Frontal cortex (tissue), 4 donors: ENCODE results near the gene PAQR6. TPM values are rescaled to one million over a fixed set of nuclear protein-coding genes. Genes with fewer than 3 reads are reported as not detected.
"Not testable (repeated sequence)": the region's sequence is repeated elsewhere in the genome, so short reads cannot be mapped to it uniquely, and the experiment has no call there.

Source experiments
- DNase-seq, 2 donors: peaks; one replicate each; pipeline ENCODE4 v3.0.0; 2012; ENCODE audit warnings: low spot score in 2 of 2
- FAIRE-seq: peaks from 2 replicates; lab custom pipeline; 2012; peaks lifted over from hg19 to GRCh38; lab: Jason Lieb, UNC
- total RNA-seq: library from RNA; depleted of rRNA; stranded (reverse); fragments of >200 nt; gene quantifications from one replicate; pipeline ENCODE4 v1.2.3, GENCODE V29; 2014
- donor health status: control.
- donor health status: control.
- donor health status: control.

PAQR6 gene
- total RNA-seq, 1 donor from 2014 or later, result 7.7 TPM

DNA sequence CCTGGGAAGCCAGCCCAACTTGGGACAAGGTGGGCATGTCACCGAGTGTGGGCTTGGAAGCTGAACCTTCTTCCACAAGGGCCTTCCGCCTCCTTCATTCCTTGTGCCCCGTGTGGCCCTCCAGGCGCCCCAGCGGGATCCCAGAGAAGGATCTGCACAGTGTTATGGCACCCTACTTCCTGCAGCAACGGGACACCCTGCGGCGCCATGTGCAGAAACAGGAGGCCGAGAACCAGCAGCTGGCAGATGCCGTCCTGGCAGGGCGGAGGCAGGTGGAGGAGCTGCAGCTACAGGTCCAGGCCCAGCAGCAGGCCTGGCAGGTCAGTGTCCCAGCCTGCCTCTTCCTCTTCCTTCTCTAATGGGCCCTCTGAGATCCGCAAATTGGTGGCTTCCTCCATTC, 11.7 kb downstream of the PAQR6 start:
- DNase-seq (no peak), FAIRE-seq (no peak)

DNA sequence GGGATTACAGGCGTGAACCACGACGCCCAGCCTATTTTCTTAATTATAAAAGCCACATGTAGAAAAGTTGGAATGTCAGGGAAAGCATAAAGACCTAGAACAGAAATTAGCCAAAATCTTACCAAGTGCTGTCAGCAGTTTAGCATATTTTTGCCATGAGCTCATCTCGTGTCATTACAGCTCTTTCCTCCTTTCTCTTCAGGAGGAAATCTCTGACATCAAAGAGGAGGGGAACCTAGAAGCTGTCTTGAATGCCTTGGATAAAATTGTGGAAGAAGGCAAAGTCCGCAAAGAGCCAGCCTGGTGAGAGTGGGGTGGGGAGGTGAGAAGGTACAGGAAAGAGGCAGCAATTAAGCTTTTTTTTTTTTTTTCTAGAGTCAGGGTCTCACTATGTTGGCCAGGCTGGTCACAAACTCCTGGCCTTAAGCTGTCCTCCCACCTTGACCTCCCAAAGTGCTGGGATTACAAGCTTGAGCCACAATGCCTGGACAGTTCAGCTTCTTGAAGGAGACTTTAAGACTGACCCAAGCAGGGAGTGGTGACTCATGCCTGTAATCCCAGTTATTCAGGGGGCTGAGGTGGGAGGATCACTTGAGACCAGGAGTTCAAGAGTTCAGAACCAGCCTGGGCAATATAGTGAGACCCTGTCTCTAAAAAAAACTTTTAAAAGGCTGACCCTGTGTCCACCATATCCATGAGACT, 14.3 kb downstream of the PAQR6 start:
- no peak for DNase-seq
- FAIRE-seq, result no peak

DNA sequence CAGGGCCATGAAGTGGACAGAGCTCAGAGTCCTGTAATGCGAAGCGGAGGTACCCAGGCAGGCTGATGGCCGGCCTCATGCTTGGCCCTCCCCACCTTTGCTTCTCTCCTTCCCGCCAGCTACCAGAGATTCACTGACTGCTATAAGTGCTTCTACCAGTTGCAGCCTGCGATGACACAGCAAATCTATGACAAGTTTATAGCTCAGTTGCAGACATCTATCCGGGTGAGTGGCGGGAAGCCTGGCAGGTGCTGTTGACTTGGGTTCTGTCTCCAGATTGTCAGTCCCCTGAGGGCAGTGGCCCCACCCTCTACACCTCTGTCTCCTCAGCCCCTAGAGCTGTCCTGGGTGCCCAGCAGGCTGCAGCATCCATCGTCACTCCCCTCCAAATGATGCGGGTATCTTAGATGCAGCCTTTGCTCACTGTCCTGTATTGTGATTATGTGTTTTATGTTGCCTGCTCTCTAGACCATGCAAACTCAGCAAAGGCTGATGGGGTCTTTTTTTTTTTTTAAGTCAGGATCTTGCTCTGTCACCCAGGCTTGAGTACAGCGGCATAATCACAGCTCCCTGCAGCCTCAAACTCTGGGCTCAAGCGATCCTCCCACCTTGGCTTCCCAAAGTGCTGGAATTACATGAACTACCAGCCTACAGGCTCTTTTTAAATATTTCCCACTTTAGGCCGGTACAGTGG, 15.5 kb downstream of the PAQR6 start:
- no peak for DNase-seq

DNA sequence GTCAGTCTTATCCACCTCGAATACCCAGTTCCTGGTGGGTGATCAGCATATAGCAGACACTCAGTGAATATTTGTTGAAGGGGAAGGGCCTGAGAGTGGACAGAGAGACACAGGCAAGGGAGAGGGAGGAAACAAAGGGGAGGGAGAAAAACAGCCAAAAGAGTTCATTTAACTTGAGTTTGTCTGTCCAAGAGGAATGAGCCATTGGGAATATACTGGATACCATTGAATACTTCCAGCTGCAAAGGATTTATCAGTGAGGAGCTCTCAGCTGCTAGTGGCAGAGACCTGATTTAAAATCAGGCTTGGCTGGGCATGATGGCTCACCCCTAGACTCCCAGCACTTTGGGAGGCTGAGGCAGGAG, 17.4 kb downstream of the PAQR6 start:
- FAIRE-seq, result no peak

More for the DNA sequence above, 15.5 kb downstream of the PAQR6 start:
- no peak for FAIRE-seq

DNA sequence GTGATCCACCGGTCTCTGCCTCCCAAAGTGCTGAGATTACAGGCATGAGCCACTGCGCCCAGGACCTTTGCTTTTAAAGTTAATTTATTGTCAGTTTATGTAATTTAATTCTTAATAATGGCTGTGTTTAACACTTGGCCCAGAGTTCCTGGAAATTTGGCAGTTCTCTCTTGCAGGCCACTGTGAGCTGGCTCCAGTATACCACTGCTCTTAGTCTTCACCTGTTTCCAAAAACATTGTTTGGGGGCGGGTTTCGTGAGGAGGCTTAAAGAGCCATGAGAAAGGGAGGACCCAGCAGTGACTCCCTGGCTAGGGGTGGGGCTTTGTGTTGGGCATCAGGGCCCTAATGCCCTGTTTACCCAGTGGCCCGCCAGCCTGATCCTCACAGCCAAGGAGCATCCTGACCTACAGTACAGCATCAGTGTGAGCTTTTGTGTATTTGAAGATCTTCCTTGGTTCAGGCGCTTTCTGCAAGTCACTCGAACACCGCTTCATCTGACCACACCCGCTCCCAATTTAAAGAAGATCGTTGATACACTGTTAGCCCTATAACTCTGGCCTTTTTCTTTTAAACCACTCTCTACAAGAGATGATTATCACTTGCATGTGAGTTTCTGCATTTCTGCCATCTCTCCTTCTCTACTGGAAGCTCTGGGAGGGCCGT, 17.9 kb downstream of the PAQR6 start:
- FAIRE-seq (no peak), DNase-seq (no peak)

More for the DNA sequence above, 17.4 kb downstream of the PAQR6 start:
- DNase-seq, result no peak

DNA sequence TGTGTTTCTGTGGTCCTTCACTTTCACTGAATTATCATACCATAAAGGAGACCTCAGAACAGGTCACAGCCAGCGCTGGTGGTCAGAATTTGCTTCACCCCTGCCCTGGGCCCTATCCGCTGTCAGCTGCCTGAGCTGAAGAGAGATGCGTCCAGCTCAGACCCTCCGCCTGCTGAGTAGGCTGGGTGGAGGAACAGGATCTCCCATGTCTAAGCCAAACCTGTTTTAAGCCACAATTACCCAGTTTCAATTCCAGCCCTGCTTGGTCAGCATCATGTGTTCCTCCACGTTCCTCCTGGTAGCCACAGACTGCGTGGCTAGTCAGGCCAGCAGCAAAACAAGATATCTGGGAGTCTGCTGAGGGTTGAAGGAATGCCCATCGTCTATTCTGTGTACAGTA, 19.4 kb downstream of the PAQR6 start:
- FAIRE-seq, result no peak
- DNase-seq, result no peak

DNA sequence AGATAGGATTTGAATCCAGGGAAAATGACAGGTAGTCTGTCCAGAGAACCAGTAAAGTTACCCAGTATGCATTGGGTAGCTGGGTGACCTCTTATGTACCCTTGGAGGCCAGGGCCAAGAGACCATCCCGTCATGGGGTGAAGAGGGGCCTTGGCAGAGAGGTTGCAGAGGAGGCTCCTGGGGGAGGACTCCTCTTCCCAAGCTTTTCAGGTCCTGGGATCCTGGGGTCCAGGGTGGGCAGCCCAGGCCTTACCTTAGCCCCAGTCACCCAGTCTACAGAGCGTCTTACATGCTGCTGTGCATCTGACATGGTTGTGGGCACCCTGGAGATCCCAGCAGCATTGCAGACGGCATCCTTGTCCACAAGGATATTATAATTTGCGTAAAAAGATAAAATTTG, 21.1 kb downstream of the PAQR6 start:
- no peak for DNase-seq
- FAIRE-seq, result no peak

DNA sequence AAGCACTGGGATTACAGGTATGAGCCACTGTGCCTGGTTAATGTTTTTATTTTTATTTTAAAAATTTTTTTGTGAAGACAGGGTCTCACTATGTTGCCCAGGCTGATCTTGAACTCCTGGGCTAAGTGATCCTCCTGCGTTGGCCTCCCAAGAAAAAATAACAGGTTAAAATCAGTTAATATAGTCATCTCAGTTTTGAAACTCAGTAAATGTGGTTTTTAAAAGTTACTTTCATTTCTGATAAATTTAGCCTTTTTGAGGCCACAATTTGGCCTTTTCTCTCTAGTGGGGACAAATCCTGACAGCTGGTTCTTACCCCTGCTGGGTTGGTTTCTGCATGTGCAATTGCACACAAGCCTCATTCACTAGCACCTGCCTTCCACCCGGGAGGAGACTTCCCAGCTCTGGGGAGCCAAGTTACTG, 21.7 kb downstream of the PAQR6 start:
- FAIRE-seq (no peak), DNase-seq (no peak)

DNA sequence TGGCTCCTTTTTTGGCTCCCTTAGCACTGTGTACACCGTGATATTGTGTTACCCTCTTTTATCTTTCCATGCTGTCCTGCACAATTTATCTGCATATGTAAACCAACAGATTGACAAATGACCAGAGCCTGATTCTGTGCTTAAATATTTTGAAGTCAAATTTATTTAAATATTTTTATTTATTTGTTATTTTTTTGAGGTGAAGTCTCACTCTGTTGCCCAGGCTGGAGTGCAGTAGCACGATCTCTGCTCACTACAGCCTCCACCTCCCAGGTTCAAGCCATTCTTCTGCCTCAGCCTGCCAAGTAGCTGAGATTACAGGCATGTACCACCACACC, 22.2 kb downstream of the PAQR6 start:
- no peak for FAIRE-seq

DNA sequence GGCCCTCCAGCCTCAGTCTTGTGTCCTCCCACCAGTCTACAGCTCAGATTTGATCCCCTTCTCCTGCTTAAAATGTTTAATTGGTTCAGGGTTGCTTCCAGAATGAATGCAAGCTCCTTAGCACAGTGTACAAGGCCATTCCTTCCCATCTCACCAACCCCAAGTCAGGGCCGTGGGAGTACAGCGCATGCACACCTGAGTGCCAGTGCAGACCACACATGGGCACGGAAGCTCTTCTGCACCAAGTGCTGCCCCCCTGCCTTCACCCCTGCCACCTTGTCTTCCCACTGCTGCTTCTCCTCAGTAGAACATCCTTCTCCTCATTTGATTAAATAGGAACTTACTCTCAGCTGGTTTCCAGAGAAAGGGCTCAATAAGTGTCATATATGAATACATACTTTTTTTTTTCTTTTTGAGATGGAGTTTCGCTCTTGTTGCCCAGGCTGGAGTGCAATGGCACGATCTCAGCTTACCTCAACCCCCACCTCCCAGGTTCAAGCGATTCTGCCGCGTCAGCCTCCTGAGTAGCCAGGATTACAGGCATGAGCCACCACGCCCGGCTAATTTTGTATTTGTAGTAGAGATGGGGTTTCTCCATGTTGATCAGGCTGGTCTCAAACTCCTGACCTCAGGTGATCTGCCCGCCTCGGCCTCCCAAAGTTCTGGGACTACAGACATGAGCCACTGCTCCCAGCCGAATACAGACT, 25.7 kb downstream of the PAQR6 start:
- FAIRE-seq (no peak), DNase-seq (no peak)

More for the DNA sequence above, 22.2 kb downstream of the PAQR6 start:
- DNase-seq, result no peak

DNA sequence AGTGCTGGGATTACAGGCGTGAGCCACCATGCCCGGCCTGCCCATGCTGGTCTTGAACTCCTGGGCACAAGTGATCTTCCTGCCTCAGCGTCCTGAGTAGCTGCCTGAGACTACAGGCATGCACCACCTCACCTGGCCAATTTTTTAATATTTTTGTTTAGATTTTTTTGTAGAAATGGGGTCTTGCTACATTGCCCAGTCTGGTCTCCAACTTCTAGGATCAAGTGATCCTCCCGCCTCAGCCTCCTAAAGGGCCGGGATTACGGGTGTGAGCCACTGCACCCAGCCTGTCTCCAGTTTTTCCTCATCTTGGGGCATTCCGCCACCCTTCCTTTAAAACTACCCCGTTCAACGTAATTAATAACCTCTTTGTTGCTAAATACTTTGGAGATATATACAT, 27.6 kb downstream of the PAQR6 start:
- DNase-seq (no peak), FAIRE-seq (no peak)

DNA sequence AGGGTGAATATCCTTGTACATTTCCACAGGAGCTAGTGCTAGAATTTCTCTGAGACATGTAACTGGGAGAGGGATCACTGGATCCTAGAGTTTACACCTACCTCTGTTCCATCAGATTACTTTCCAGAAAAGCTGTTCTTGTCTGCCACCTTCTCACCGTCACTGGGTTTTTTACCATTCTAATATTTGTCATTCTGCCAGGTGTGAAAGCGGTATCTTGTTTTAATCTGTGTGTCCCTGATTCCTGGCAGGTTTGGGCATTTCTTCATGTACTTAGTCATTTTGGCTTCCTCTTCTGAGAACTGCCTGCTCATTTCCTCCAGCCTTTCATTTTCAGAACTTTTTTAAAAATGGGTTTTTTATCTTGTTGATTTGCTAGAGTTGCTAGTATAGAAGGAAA, 30.0 kb downstream of the PAQR6 start:
- DNase-seq (no peak), FAIRE-seq (no peak)

DNA sequence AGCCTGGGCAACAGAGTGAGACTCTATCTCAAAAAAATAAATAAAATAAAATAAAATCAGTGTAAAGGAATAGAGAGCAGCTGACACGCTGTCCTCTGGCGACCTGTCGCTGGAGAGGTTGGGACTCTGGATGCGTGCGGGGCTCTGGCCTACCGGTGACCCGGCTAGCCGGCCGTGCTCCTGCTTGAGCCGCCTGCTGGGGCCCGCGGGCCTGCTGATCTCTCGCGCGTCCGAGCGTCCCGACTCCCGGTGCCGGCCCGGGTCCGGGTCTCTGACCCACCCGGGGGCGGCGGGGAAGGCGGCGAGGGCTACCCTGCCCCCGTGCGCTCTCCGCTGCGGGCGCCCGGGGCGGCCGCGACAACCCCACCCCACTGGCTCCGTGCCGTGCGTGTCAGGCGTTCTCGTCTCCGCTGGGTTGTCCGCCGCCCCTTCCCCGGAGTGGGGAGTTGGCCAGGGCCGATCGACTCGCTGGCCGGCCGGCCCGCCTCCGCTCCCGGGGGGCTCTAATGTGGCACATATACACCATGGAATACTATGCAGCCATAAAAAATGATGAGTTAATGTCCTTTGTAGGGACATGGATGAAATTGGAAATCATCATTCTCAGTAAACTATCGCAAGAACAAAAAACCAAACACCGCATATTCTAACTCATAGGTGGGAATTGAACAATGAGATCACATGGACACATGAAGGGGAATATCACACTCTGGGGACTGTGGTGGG, 31.3 kb downstream of the PAQR6 start:
- not testable (repeated sequence) for DNase-seq
- peak; percentile 97 for FAIRE-seq

DNA sequence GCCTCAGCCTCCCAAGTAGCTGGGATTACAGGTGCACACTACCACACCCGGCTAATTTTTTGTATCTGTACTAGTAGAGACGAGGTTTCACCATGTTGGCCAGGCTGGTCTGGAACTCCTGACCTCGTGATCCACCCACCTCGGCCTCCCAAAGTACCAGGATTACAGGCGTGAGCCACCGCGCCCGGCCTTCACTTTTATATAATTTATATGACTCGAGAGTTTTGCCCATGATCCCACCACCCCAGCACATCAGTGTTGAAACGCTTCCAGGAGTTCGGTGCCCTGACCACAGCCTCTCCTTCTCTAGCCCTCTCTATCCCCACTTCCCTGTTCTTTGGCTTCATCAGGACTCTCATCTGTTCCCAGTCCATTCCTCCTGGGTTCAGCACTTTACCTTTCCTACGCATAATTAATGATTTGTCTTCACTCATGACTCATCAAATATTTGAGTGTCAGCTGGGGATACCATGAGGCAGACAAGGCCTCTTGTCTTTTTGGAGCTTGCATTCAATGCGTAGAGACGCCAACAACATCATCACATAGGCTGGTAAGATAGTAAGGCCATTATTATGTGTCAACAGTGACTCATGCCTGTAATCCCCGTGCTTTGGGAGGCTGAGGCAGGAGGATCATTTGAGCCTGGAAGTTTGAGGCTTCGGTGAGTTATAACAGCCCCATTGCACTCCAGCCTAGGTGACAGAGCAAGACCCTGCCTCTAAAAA, 33.7 kb downstream of the PAQR6 start:
- FAIRE-seq, result no peak
- DNase-seq, result no peak

DNA sequence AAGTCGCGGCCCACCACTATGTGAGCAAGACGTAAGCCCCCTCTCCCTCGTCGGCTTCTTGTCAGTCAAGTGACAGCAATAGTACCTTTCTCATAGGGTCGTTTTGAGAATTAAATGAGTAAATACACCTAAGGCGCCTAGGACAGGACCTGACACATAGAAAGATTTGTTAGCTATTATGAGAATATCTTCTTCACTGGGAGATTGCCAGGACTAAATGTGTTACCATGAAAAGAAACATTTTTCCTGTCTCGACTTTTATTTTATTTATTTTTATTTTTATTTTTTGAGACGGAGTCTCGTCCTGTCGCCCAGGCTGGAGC, 34.3 kb downstream of the PAQR6 start:
- DNase-seq, result no peak
- no peak for FAIRE-seq

DNA sequence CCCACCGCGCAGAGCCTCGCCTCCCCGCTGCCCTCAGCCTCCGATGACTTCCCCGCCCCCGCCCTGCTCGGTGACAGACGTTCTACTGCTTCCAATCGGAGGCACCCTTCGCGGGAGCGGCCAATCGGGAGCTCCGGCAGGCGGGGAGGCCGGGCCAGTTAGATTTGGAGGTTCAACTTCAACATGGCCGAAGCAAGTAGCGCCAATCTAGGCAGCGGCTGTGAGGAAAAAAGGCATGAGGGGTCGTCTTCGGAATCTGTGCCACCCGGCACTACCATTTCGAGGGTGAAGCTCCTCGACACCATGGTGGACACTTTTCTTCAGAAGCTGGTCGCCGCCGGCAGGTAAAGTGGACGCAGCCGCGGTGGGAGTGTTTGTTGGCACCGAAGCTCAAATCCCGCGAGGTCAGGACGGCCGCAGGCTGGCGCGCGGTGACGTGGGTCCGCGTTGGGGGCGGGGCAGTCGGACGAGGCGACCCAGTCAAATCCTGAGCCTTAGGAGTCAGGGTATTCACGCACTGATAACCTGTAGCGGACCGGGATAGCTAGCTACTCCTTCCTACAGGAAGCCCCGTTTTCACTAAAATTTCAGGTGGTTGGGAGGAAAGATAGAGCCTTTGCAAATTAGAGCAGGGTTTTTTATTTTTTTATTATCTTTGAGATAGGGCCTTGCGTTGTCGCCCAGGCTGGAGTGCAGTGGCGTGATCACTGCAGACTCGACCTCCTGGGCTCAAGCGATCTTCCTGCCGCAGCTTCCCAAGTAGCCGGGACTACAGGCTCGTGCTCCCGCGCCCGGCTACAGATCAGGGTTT, 34.8 kb downstream of the PAQR6 start, which contains the start of gene PMF1:
Gene PMF1, plus strand, starts transcription at position 175 of the 811 bp plus-strand sequence. Its CDS starts 9 bp downstream, at position 184.
- no peak for FAIRE-seq

DNA sequence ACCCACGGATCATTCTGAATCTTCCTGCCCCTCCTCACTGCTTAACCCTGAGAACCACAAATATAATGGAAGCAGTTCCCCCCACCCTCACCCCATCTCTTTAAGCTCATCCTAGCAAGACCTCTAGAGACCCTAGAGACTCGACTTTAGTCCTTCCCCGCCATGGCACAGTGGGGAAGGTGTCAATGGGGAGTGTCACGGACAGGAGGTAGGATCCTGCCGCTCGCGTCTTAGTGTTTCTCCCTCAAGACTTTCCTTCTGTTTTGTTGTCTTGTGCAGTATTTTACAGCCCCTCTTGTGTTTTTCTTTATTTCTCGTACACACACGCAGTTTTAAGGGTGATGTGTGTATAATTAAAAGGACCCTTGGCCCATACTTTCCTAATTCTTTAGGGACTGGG, 35.7 kb downstream of the PAQR6 start:
- DNase-seq (no peak), FAIRE-seq (no peak)

More for the DNA sequence above, 34.8 kb downstream of the PAQR6 start, which contains the start of gene PMF1:
- DNase-seq, result peak; percentile 93 to 98

DNA sequence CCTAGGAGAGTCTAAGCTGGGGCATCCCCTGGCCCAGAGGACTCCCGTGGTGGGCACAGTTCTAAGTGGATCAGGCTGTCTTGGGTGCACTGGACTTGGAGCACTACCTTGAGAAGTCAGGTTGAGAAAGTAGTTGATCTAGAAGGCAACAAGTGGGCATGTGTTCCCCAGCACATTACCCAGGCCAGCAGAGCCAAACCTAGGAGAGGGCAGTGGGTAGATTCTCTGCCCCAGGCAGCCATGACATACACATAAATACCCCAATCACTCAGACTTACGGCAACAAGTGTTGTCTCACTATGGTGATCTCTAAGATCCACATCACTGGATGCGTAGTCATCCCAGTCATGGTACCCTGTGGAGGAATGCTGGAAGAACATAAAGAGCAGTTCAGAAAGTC, 36.6 kb downstream of the PAQR6 start:
- no peak for FAIRE-seq

More for the DNA sequence above, 36.6 kb downstream of the PAQR6 start:
- no peak for DNase-seq
